Measurements from ENCODE around the gene PTPN5. TPM values are rescaled to one million over a fixed set of nuclear protein-coding genes. Genes with fewer than 3 reads are reported as not detected.

The PTPN5 gene
- total and polyA plus RNA-seq, 2 donors from 2014 or later = 0.17 TPM; not detected in 1

- Histone ChIP-seq H3K27ac (ENCODE audit: low read depth in 2 of 2, low read length in 2 of 2) (no peak overlapping the region), H3K27me3 (ENCODE audit: control insufficient read depth, insufficient read depth, low read length) (no peaks in the 10 kb centered on the region), H3K4me1 (ENCODE audit: control insufficient read depth in 2 of 3, insufficient read depth in 2 of 3, low read depth in 1 of 3, low read length in 3 of 3) (no peaks in the 10 kb centered on the region), H3K9ac (ENCODE audit: low read length in 3 of 3) (no peak overlapping the region), H3K36me3 (ENCODE audit: control insufficient read depth in 2 of 3, insufficient read depth in 3 of 3, low read length in 3 of 3) (no peaks in the 10 kb centered on the region), H3K9me3 (ENCODE audit: control insufficient read depth in 2 of 3, insufficient read depth in 1 of 3, low read length in 3 of 3) (no peaks in the 10 kb centered on the region), H3K4me3 (ENCODE audit: low read length in 3 of 3) (no peak overlapping the region)
- TF ChIP-seq CTCF (IDR thresholded peaks at IDR 0.05; ENCODE audit: borderline replicate concordance, extremely low read depth, insufficient read depth) = no peak
- DNase-seq (no peak), FAIRE-seq (no peak)
- intact Hi-C loops (cut with DNase I) = no loop called here
Observed at GRCh38 chr11:18761741-18762140, 29.9 kb downstream of the PTPN5 start.

GRCh38 chr11:18761144-18761543 is 30.5 kb downstream of the PTPN5 start:
- Histone ChIP-seq H3K27ac (ENCODE audit: low read depth in 2 of 2, low read length in 2 of 2) (no peak overlapping the region), H3K4me1 (ENCODE audit: control insufficient read depth in 2 of 3, insufficient read depth in 2 of 3, low read depth in 1 of 3, low read length in 3 of 3) (no peaks in the 10 kb centered on the region), H3K9me3 (ENCODE audit: control insufficient read depth in 2 of 3, insufficient read depth in 1 of 3, low read length in 3 of 3) (no peaks in the 10 kb centered on the region), H3K4me3 (ENCODE audit: low read length in 3 of 3) (no peak overlapping the region), H3K9ac (ENCODE audit: low read length in 3 of 3) (no peak overlapping the region), H3K36me3 (ENCODE audit: control insufficient read depth in 2 of 3, insufficient read depth in 3 of 3, low read length in 3 of 3) (no peaks in the 10 kb centered on the region), H3K27me3 (ENCODE audit: control insufficient read depth, insufficient read depth, low read length) (no peaks in the 10 kb centered on the region)
- intact Hi-C loops (cut with DNase I) = no loop called here
- FAIRE-seq (no peak), DNase-seq (no peak)
- TF ChIP-seq CTCF (IDR thresholded peaks at IDR 0.05; ENCODE audit: borderline replicate concordance, extremely low read depth, insufficient read depth) = no peak

GRCh38 chr11:18757811-18758210 is 33.8 kb downstream of the PTPN5 start:
- H3K27me3 ChIP-seq (ENCODE audit: control insufficient read depth, insufficient read depth, low read length) = no peaks in the 10 kb centered on the region
- peak in 2 of 5 donors; percentile 10 to 54 for DNase-seq
- no peaks in the 10 kb centered on the region for H3K36me3 ChIP-seq (ENCODE audit: control insufficient read depth in 2 of 3, insufficient read depth in 3 of 3, low read length in 3 of 3)
- FAIRE-seq = no peak
- intact Hi-C loops (cut with DNase I) = no loop called here
- no peaks in the 10 kb centered on the region for H3K4me1 ChIP-seq (ENCODE audit: control insufficient read depth in 2 of 3, insufficient read depth in 2 of 3, low read depth in 1 of 3, low read length in 3 of 3)
- H3K27ac ChIP-seq (ENCODE audit: low read depth in 2 of 2, low read length in 2 of 2) = no peak overlapping the region
- H3K9ac ChIP-seq (ENCODE audit: low read length in 3 of 3) = no peak overlapping the region
- no peak for TF ChIP-seq CTCF (IDR thresholded peaks at IDR 0.05; ENCODE audit: borderline replicate concordance, extremely low read depth, insufficient read depth)
- H3K9me3 ChIP-seq (ENCODE audit: control insufficient read depth in 2 of 3, insufficient read depth in 1 of 3, low read length in 3 of 3) = no peaks in the 10 kb centered on the region
- H3K4me3 ChIP-seq (ENCODE audit: low read length in 3 of 3) = no peak overlapping the region

GRCh38 chr11:18756889-18757288 is 34.7 kb downstream of the PTPN5 start:
- no peak overlapping the region for H3K9ac ChIP-seq (ENCODE audit: low read length in 3 of 3)
- H3K4me1 ChIP-seq (ENCODE audit: control insufficient read depth in 2 of 3, insufficient read depth in 2 of 3, low read depth in 1 of 3, low read length in 3 of 3) = no peaks in the 10 kb centered on the region
- DNase-seq = no peak
- no peaks in the 10 kb centered on the region for H3K36me3 ChIP-seq (ENCODE audit: control insufficient read depth in 2 of 3, insufficient read depth in 3 of 3, low read length in 3 of 3)
- H3K4me3 ChIP-seq (ENCODE audit: low read length in 3 of 3) = no peak overlapping the region
- no peaks in the 10 kb centered on the region for H3K27me3 ChIP-seq (ENCODE audit: control insufficient read depth, insufficient read depth, low read length)
- H3K9me3 ChIP-seq (ENCODE audit: control insufficient read depth in 2 of 3, insufficient read depth in 1 of 3, low read length in 3 of 3) = no peaks in the 10 kb centered on the region
- no peak for FAIRE-seq
- intact Hi-C loops (cut with DNase I) = no loop called here
- no peak for TF ChIP-seq CTCF (IDR thresholded peaks at IDR 0.05; ENCODE audit: borderline replicate concordance, extremely low read depth, insufficient read depth)
- H3K27ac ChIP-seq (ENCODE audit: low read depth in 2 of 2, low read length in 2 of 2) = no peak overlapping the region
